Caki2 (cell line): ENCODE results near the gene DTWD2. TPM values are rescaled to one million over a fixed set of nuclear protein-coding genes. Genes with fewer than 3 reads are reported as not detected.

Source experiments
- DNase-seq: peaks from one replicate; pipeline ENCODE4 v3.0.0-alpha.2; 2015; ENCODE audit warnings: low read depth
- in situ Hi-C: cut with HindIII; loops from 2 replicates; pipeline ENCODE4 v1.10.0; 2016; ENCODE audit warnings: low sequenced_read_pairs, low pct_unique_long_range_greater_than_20kb, mixed read lengths
- total RNA-seq: library from RNA; depleted of rRNA; stranded (reverse); fragments of >200 nt; shearing (Covaris generic); gene quantifications from 2 replicates; pipeline ENCODE4 v1.2.3, GENCODE V29; 2014; ENCODE audit warnings: low replicate concordance; rRNA removed

The DTWD2 gene
- 6.1 and 10.6 TPM in 2 replicates for total RNA-seq

DNA sequence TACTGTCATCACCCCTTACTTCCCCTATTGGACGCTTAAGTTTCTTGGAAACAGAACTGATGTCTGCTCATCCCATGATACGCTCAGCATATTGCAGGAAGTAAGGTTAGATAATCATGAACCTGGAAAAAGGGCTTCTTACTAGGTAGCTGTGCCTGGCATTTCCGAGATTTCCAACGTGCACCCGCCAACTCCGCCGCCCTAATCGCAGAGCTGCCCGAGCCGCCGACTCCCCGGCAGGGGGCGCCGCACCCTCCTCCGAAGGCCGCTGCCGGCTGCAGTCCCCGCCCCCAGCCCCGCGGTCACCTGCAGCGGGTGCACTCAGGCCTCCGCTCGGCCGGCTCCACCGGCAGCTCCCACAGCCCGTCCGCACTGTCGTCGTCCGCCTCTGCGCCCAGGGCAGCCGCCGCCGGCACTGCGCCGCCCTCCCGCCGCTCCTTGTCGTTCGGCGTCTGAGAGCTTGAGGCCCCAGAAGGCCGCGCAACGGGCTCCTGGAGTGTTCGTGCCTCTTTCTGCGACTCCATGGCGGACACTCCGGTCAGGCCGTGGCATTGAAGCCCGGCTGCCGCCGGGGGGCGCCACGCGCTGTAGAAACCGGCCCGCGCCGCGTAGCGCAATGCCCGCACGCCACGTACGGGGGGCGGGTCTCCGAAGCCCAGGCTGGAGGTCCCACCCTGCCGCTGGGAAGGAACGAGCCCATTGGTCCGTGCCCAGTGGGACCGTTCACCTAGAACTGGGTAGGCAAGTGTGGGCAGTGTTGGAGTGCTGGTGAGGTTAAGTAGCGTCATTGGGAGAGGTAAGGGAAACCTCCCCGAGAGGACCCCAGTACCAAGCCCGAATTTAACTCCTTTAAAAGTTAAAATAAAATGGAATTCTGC, at the start of gene DTWD2:
TSS of gene DTWD2 (minus strand) at position 560 of the 878 bp plus-strand sequence. CDS start at position 524, 36 bp downstream.
- in situ Hi-C loops, result no loop called here
- peak; percentile 96 for DNase-seq

- in situ Hi-C loops, result no loop called here
- no peak for DNase-seq
Measured at GRCh38 chr5:119037496-119038215, 49.3 kb upstream of the DTWD2 start.

- in situ Hi-C loops, result no loop called here
- peak; percentile 50 for DNase-seq
Measured at GRCh38 chr5:119036101-119036762, 47.9 kb upstream of the DTWD2 start.

- in situ Hi-C loops, result no loop called here
- no peak for DNase-seq
Measured at GRCh38 chr5:119033135-119033534, 44.8 kb upstream of the DTWD2 start.

GRCh38 chr5:119032656-119033055, 44.3 kb upstream of the DTWD2 start:
- in situ Hi-C loops, result no loop called here
- no peak for DNase-seq

DNA sequence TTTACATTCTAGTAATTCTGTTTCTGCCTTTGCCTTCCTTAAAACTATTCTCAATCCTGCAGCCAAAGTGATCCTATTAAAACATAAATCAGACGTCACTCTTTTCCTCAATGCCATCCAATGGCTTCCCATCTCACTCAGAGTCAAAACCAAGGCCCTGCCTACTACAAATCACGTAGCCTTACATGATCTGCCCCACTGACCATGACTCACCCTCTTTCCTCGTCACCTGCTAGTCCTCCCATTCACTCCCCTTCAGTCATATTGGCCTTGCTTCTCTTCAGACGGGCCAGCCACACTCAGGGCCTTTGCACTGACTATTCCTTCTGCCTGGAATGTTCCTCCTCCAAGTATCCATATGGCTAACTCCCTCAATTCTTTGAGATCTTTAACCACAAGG, 43.6 kb upstream of the DTWD2 start:
- in situ Hi-C loops, result no loop called here
- peak; percentile 80 for DNase-seq

DNA sequence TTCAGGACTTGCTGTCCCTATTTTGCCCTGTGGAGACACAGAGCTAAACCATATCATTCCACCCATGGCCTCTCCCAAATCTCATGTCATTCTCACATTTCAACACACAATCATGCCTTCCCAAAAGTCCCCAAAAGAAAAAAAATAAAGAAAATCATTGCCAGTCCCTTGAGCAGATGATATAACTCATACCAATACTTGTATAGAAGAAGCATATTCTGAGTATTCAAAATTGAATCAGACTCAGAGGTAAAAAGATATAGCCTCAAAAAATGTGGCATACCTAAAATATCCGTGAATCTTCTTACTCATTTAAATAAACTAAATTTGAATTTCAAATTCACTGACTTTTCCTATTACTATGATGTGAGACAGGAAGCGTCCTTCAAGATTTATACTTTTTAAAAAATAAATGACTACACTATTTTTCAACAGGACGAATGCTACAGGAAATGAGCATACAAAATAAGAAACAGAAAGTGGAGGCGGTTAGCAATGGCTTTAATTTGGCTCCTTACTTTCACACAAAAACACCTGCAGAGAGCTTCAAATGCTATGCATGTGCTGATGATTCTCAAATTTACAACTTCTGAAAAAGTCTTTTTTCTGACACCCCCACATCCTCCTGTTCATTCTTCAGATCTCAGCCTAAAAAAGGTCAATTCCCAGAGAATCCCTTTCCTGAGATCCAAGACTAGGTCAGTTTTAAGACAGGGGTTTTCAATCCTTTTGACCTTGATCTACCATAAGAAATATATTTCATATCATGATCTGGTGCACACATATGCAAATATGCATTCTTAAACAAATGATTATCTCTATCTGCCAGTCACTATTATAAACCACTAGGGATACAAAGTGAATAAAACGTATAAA, 42.9 kb upstream of the DTWD2 start:
- in situ Hi-C loops, result no loop called here
- DNase-seq, result no peak

DNA sequence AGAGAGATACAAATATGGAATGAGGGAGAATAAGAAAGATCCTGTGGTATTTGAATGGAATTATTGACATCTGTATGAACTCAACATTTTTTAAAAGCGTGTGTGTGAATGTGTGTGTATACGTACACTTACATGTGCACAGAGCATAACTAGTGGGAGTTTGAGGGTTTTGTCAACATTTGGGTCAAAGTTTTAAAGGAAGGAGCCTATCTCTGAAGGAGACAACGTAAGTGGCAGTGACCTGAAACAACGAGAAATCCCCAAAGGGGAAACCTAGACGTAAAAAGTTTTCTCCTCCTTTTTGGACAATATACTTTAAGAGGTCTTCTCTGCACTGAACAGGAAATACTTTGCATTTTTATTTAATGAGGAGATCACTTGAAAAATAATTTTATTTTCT, 40.2 kb upstream of the DTWD2 start:
- no peak for DNase-seq
- in situ Hi-C loops, result no loop called here

- no peak for DNase-seq
- in situ Hi-C loops, result no loop called here
Measured at GRCh38 chr5:119022773-119023172, 34.4 kb upstream of the DTWD2 start.

GRCh38 chr5:119022017-119022745, 33.8 kb upstream of the DTWD2 start:
- DNase-seq, result peak; percentile 50
- in situ Hi-C loops, result no loop called here

- DNase-seq, result no peak
- in situ Hi-C loops, result no loop called here
Measured at GRCh38 chr5:119021149-119021732, 32.9 kb upstream of the DTWD2 start.

DNA sequence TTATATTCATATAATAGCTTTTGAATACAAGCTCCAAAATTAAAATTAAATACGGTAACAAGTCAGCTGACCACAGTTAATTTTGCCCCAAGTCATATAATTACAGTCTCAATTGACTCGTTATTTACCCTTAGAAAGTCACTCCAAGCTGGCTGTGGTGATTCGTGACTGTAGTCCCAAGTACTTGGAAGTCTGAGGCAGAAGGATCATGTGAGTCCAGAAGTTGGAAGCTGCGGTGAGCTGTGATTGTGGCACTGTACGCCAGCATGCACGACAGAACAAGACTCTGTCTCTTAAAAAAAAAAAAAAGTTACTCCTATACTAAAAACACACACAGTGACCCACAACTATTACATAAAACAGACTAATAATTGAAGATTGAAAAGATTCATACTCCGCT, 31.6 kb upstream of the DTWD2 start:
- in situ Hi-C loops, result no loop called here
- no peak for DNase-seq

DNA sequence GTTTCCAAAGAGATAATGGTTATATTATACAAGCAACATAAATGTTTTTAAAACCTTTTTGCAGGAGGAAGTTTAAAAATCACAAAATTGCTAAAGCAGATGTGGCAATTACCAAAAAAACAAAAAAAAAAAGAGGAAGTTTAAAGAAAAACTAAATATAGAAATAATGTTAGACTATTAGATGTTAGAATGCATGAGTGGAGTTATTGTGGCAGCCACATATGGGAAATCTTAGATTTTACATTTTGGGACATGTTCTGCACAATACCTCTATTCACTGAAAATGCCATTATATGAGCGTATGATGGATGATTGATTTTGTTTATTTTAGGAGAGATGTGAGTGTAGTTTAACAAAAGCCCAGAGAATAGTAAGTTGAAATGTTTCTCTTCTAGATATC, 31.2 kb upstream of the DTWD2 start:
- DNase-seq, result no peak
- in situ Hi-C loops, result no loop called here

- no peak for DNase-seq
- in situ Hi-C loops, result no loop called here
Measured at GRCh38 chr5:119017994-119018393, 29.6 kb upstream of the DTWD2 start.

DNA sequence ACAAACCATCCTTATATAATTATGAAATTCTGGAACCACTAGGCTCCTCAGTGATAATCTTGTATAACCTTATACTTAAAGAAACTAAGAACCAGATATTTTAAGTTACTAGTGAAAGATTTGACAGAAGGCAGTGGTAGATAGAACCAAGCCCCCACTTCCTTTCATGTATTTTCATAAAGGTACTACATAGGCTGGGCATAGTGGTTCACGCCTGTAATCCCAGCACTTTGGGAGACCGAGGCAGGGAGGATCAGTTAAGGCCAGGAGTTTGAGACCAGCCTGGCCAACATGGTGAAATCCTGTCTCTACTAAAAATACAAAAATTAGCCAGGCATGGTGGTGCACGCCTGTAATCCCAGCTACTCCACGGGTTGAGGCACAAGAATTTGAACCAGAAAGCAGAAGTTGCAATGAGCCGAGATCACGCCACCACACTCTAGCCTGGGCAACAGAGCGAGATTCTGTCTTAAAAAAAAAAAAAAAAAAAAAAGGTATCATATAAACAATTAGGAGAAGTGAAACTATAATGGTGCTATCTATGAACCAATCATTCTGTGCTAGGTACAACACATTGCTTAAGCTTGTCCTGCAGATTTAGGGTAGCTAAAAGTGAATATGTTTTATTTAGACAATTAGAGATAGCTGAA, 27.9 kb upstream of the DTWD2 start:
- in situ Hi-C loops, result no loop called here

GRCh38 chr5:119011186-119011585, 22.8 kb upstream of the DTWD2 start:
- in situ Hi-C loops, result no loop called here
- no peak for DNase-seq

More for the DNA sequence above, 27.9 kb upstream of the DTWD2 start:
- DNase-seq, result no peak

GRCh38 chr5:119010206-119010605, 21.9 kb upstream of the DTWD2 start:
- in situ Hi-C loops, result no loop called here
- no peak for DNase-seq
